GM18870 (cell line): ENCODE data around the gene PNPO.

Source experiments
- ATAC-seq: cut with Tn5 transposase; IDR thresholded peaks from one replicate; pipeline ENCODE4 v1.9.1; 2021; ENCODE audit warnings: moderate library complexity; ENCODE audit not compliant: unreplicated experiment

The PNPO gene

GRCh38 chr17:47994724-47995123 lies 53.4 kb downstream of the PNPO start:
- no peak for ATAC-seq

DNA sequence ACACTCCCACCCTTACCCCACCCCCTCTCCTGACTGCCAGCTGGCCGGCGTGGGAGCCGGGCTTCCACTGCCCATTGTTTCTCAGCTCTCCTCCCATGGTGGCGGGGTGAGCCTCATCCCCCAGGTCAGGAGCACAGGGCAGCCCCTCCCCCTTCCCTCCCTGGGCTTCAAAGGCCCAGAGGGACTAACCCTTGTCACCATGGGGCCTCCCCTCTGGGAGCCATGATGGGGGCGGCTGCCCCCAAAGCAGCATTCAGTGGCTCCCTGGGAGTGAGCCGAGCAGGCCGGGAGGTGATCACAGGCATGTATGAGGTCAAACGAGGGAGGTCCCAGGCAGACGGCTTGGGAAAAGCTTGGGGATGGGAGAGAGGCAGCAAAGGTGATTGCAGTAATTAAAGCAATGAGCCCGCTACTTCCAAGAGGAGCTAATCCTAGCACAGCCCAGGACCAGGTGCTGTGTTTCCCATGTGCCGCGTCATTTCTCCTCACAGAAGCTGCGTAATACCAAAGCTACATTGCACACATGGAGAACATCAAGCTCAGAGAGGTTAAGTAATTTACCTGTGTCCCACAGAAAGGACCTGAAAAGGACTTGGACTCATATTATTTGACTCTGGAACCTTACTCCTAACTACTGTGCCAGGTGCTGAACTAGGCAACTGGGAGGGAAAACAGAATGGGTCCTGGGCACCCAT lies 54.0 kb downstream of the PNPO start:
- ATAC-seq, result no peak

DNA sequence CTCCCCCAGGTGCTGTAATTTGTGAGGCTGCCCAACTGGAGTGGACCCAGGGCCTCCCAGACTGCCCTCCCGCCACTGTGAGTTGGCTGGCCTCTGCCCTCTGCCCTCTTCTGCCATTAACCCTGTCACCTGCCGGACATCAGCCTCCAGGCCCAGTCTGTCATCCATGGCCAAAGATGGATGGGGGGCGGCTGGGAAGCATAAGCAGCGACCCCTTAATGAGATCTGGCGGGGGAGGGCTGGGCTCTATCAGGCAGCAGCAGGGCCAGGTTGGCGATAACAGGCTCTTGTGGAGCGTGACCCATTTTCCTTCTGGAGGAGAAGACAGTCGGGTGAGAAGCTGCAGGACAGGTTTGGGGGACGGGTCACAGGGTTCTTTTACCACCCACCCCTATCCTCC lies 54.8 kb downstream of the PNPO start:
- no peak for ATAC-seq

GRCh38 chr17:47997586-47997985 lies 56.2 kb downstream of the PNPO start:
- no peak for ATAC-seq

DNA sequence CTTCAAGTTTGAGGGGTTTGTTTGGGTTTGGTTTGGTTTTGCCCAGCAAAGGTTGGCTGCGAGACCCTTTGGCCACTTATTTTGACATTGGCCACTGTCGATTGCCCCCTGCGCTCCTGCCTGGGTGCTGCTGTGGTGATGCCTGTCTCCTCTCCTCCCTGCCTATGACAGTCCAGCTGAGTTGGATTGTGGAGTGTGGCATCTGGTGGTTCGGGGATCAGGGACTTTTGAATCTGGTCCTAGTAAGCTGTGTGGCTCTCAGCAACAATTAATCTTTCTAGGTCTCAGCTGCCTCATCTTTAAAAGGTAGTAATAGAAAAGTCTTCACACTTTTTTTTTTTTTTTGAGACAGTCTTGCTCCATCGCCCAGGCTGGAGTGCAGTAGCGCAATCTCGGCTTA lies 56.7 kb downstream of the PNPO start:
- ATAC-seq, result no peak
